ENCODE data around the gene PADI6.
"Not testable (repeated sequence)": the region's sequence is repeated elsewhere in the genome, so short reads cannot be mapped to it uniquely, and the experiment has no call there.

Gene PADI6

GRCh38 chr1:17371896-17372295 is at the start of gene PADI6:
PADI6 (plus strand) TSS chr1:17372196; CDS start chr1:17372246, 50 bp downstream.
- no peak for DNase-seq

GRCh38 chr1:17328855-17329254 is 43.1 kb upstream of the PADI6 start:
- no peak for DNase-seq

- DNase-seq: no peak
Observed at GRCh38 chr1:17329610-17330009, 42.4 kb upstream of the PADI6 start.

DNA sequence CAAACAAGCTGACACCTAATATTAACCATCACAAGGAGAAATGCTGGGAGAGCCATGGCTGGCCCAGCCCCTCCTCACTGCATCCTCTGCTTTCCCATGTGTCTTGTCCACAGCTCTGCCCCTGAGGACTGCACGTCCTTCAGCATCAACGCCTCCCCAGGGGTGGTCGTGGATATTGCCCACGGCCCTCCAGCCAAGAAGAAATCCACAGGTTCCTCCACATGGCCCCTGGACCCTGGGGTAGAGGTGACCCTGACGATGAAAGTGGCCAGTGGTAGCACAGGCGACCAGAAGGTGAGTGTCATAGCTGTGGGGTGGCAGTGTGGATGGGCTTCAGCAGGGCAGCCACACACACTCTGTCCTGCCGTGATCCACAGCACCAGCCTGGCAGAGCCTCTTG is 41.1 kb upstream of the PADI6 start:
- no peak for DNase-seq

DNA sequence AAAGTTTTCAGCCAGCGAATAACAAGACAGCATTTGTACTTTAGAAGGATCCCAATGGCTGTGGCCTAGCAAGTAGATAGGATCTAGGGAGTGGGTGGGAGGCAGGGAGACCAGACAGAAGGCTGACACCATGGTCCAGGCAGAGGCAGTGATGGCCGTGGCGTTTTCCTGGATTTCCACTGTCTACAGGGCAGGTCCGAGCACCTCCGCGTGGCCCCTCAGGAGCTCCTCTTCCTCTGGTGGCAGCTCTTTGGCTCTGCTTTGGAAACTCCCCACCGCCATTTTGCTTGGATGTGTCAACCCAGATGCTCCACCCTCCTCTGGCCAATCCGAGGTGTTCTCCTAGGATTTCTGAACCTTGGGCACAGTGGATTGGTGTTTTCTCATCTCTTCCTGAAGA is 38.9 kb upstream of the PADI6 start:
- DNase-seq: no peak

GRCh38 chr1:17335821-17336710 is 35.9 kb upstream of the PADI6 start:
- no peak for DNase-seq

DNA sequence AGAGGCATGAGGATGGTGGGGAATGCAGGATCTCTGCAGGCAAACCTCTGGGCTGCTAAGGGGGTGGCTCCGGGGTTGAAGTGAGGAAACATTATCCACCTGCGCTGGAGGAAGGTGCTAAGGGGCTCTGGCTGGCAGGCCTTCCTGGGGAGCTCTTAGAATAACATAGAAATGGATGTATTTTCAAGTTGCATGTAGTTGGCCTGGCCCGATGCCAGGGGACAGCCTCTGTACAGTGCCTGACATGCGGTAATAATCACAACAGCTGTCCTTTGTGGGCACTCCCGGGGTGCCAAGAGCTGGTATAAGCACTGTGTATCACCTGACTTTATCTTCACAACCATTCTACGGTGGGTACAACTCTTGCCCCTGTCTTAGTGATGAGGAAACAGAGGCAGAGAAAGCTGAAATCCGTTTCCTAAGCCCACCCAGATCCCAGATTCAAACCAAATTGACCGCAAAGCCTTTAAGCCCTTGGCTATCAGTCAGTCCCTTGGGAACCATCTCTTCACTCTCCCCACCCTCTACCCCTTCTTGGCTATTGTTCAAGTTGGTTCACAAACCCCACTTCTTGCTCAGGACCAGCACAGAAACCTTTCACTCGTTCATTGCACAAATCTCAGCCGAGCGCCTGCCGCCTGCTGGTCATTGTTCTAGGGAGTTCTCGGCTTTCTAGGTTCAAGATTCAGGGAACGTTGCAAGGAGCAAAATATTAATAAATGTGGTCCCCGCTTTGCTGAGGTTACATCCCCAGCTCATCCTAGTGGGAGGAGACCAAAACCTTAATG is 33.1 kb upstream of the PADI6 start:
- no peak for DNase-seq

DNA sequence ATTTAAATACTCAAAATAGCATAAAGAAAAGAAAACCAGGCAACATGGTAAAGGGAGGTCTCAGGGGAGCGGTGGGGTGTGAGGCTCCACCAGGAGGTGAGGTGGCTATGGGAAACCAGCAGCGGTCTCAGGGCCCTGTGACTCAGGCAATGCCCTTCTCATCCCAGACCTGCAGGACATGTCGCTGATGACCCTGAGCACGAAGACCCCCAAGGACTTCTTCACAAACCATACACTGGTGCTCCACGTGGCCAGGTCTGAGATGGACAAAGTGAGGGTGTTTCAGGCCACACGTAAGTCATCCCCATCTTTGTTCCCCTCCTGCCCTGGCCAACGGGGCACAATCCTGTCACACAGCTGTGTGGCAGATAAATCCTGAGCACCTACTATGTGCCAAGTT is 32.5 kb upstream of the PADI6 start:
- no peak for DNase-seq

GRCh38 chr1:17340358-17340757 is 31.6 kb upstream of the PADI6 start:
- no peak for DNase-seq

DNA sequence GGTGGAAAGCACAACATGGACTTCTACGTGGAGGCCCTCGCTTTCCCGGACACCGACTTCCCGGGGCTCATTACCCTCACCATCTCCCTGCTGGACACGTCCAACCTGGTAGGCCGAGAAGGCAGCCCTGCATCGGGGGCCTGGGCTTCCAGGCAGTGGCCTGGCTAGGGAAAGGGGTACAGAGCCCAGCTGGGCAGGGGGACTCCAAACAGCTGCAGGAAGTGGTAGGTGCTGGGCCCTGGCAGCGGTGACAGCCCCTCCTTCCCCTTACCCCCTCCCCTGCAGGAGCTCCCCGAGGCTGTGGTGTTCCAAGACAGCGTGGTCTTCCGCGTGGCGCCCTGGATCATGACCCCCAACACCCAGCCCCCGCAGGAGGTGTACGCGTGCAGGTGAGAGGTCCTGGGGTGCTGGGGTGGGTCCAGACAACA is 30.0 kb upstream of the PADI6 start:
- no peak for DNase-seq

- not testable (repeated sequence) for DNase-seq
Observed at GRCh38 chr1:17345506-17345905, 26.5 kb upstream of the PADI6 start.

- no peak for DNase-seq
Observed at GRCh38 chr1:17346046-17346789, 25.8 kb upstream of the PADI6 start.

GRCh38 chr1:17347769-17348592 is 24.0 kb upstream of the PADI6 start:
- no peak for DNase-seq

GRCh38 chr1:17348593-17349234 is 23.3 kb upstream of the PADI6 start:
- no peak for DNase-seq

DNA sequence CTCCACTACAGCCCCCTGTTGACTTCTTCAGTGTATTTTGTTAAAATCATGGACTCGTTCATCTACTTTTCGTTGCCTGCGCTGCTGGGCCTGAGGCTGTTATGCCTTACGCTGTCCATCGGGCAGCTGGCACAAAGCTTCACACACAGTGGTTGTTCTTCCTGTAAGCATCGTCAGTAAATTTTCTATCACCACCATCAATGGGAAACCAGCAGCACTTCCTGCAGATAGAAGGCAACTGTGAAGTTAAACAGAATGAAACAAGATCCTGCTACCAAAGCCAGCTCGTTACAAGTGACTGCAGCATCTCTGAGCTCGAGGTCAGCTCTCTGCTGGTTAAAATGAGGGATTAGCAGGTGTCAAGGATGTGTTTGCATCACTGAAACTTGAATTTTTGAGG is 21.9 kb upstream of the PADI6 start:
- DNase-seq: no peak

GRCh38 chr1:17350928-17351446 is 21.0 kb upstream of the PADI6 start:
- no peak for DNase-seq

- no peak for DNase-seq
Observed at GRCh38 chr1:17351598-17352324, 20.2 kb upstream of the PADI6 start.

DNA sequence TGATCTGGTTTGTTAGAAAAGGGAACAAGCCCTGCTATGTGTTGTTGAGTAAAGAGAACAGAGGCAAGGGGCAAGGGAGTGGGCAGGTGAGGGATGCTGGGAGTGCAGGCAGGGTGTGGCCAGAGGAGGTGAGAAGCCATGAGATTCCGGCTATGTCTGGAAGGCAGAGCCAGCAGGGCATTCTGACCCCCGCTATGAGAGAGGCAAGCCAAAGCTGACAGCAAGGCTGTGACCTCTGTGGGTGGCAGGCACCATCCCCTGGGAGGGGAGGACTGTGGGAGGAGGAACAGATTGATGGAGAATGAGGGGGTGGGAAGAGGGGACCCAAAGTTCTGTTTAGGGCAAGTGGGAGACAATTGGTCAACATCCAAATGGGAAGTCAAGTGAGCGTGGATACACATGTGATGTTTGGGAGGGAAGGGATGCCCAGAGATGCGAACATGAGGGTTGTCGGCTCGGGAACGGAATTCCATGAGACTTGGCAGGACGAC is 19.5 kb upstream of the PADI6 start:
- DNase-seq: no peak

- DNase-seq: no peak
Observed at GRCh38 chr1:17355898-17356297, 16.1 kb upstream of the PADI6 start.

DNA sequence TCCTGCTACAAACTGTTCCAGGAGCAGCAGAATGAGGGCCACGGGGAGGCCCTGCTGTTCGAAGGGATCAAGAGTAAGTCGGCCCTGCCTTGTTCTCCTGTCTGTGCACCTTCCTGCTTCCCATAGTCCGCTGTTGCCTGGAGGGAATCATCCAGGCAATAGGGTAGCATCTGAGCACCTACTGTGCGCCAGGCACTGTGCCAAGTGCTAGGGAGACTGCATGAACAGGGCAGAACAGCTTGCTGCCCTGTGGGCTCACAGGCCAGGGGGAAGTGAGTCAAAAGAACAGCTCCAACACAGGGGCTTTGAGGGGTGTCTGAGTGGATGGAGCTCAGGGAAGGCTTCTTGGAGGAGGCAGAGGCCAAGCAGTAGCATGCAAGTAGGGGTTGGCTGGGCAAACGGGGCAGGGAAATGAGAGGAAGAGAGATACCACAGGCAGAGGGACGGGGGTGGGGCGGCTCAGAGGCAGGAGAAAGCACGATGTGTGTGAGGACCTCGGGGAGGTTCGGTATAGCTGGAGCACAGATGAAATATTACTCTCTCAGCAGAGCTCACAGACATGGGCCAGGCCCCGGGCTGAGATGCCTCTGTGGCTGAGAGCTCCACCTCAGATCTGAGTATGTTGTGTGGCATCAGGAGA is 15.5 kb upstream of the PADI6 start:
- no peak for DNase-seq

Measured in NCI-H1417 treated with DMSO at 0.1 percent for 48 hours (cell line).